GM18520 (cell line): ENCODE results near the gene CTTNBP2.
A peak's percentile ranks its signal among the peaks of the same experiment; 100 is the strongest.
"Not testable (repeated sequence)": the region's sequence is repeated elsewhere in the genome, so short reads cannot be mapped to it uniquely, and the experiment has no call there.

Source experiments
- ATAC-seq: cut with Tn5 transposase; IDR thresholded peaks from one replicate; pipeline ENCODE4 v1.9.1; 2021; ENCODE audit not compliant: unreplicated experiment

The CTTNBP2 gene

DNA sequence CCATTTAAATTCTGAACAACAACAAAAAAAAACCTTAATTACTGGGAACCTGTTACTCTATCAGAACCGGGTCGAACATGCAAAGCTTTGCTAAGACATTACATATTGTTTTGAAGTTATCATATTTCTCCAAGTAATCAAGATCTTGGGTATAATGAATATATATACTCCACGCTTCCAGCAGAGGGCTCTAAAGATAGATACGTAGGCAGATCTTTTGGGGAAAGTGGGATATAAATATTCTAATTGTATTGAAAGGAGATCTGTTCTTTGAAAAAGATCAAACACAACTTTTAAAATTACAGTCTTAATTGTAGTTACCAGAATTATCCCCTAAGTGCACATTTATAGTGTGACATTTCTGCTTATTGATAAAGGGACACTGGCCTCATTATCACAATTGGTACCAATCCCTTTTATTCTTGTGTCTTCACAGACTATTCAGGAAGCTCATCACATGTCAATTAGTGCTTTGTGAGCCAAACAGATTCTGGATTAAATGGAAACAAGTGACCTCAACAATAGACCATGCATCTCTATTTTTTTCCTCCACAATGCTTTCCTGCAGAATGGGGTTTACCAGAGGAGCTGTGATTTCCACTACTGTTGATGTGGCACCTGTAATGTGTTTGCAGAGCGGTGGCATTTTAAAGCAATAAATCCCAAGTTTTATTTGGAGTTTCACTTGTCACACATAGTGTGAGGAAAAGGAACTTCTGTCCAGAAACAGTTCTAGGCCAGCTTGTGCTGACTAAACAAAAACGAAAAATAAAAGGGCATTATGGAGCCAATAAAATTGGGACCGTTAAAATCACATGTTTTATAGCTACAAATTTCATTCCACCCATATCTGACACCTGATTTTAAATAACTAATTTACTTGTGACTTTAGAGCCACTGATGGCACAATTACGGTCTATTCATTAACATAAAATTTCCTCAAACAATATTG, 122.4 kb downstream of the CTTNBP2 start:
- ATAC-seq: no peak

DNA sequence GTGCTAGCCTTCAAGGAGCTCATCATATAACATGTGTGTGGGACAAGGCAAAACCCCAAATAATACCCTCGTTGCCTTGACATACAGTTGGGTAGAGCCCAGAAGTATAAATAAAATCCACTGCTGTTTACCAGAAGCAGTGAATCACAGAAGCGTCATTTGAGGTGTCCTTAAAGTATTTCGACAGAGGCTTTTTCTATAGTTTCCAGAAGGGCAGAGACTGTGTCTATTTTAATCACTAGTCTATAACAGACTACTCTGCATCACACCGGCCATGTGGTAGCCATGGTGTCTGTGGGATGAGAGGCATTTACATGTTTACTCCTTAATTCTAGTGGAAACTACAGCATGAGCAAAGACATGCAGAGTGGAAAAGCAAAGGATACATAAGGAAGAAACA, 131.3 kb downstream of the CTTNBP2 start:
- no peak for ATAC-seq

DNA sequence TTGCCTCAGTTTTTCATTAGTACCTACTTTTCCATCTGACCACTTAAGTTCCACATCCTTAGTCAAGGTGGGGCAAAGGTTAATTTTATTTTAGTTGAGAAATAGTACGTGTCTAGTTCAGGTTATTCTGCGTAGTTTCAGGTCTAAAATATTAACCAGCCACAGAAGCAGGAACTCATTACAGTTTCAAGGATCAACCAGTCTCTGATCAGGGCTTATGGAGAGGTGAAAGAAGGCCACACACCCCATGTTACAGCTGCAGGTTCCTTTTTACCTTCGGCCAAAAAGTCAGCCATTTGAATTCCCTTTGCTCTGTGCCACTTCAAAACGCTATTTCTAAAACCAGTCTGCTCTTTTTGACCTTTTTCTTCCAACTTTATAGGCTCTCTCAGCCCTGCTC, 134.2 kb downstream of the CTTNBP2 start:
- no peak for ATAC-seq

DNA sequence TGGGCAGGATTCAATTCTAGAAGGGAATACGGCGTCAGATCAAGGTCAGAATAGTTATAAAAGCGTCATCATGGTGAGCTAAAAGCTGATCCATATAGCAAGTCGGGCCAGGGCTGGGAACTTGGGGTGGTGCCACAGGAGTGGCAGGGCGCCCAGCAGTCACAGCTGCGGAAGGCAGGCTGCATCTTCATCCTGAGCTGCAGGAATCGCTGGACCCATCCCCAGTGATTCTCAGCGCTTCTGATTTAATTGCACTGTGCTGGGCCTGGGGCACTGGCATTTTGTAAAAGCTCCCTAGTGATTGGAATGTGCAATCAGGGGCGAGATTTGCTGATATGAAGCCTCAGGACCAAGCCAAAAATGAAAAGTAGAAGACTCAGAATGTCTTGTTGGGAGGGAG, 135.3 kb downstream of the CTTNBP2 start:
- no peak for ATAC-seq

DNA sequence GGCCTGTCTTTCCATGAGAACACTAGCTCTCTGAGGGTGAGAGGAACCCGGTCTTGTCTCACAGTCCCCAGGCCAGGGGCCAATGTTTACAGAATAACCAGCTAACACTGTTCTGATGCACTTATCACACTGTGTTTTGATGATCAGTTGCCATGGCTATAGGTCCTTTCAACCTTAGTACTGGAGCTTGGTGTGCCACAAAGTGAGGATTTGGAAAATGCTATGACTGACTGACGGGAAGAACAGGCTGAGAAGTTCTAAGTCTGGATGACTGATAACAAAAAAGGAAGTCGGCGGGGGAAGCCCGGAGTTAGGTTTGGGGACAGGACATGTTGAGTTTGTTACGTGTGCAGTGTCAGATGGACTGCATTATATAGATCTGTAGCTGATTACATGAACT, 141.8 kb downstream of the CTTNBP2 start:
- peak; percentile 84 for ATAC-seq

DNA sequence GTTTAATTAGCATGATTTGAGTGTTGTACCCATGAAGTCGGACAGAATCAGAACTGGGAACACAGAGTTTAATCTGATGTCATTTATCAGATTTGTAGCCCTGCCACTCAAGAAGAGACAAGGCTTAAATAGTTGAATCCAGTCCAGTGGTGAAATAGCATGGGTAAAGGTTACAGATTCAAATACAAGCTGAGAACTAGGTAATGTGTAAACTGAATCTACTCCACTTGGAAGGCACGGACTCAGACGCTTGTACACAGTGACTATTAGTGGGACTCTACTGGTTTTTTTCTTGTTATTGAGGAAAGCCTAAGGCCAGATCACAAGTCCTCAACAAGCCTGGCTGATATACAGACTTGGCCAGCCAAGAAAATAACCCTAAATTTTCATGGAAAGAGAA, 142.9 kb downstream of the CTTNBP2 start:
- ATAC-seq: no peak

DNA sequence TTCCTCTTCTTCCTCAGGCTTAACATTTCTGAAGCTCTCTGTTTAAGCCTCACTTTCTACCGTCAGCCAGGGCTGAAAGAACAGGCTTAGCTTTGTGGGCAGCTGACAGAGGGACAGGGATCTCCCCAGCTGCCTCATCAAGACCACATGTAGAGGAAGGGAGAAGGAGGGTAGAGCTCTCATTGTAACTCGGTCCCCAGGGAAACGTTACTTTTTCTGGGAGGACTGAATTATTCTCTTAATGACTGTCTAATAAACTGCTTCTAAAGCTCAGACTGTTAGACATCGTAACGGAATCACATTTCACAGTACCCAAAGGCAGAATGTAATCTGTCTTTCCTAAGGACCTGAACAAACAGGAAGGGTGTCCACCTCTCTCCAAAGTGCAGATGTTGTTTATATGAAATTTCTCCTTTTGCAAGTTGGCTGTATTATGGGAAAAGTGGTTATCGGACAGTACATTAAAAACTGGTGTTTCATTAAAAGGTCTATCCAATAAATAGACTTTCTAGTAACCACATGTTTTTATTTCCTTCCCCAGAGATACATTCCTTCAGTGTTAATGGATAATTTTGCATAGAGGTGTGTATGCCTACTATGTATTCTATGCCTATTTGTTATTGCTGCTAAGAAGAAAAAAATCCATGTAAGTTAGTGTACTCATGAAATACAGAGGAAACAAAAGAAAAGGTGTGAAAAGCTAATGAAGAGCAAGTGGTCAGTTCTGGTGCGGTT, 144.2 kb downstream of the CTTNBP2 start:
- peak; percentile 56 for ATAC-seq

DNA sequence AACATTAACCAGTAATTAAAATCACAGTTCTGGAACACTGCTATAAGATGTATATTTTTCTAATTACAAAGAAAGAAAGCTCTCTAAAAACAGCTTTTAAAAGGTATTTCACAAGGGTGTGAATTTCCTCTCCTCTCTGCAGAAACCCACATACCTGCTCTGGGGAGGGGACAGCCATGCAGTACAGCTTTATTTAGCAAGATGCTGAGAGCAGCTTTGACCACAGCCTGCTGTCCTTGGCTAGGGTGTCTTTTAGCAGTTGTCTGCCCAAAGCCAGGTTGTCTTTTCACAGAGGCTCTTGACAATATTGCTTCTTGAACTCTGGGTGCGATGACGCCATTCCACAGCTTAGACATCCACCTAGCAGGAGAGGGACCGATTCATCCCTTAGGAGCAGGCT, 148.3 kb downstream of the CTTNBP2 start:
- no peak for ATAC-seq

DNA sequence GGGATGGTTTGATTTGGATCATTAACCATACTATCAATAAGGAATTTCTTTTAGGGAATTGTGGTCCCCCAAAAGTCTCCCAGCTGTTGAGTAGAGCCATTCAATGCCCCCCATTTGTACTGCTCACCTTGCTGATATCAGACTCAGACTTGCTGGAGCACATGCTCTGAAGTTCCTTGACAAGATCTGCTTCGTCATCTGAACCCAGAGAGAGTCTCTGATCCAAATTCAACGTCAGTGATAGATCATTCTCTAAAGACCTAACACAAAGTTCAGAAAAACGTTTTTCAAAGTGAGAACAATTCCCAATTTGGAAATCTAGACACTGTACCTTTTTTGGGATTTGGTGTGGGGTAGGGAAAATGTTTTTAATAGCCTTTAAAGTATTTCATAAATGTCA, 153.9 kb downstream of the CTTNBP2 start:
- ATAC-seq: no peak

DNA sequence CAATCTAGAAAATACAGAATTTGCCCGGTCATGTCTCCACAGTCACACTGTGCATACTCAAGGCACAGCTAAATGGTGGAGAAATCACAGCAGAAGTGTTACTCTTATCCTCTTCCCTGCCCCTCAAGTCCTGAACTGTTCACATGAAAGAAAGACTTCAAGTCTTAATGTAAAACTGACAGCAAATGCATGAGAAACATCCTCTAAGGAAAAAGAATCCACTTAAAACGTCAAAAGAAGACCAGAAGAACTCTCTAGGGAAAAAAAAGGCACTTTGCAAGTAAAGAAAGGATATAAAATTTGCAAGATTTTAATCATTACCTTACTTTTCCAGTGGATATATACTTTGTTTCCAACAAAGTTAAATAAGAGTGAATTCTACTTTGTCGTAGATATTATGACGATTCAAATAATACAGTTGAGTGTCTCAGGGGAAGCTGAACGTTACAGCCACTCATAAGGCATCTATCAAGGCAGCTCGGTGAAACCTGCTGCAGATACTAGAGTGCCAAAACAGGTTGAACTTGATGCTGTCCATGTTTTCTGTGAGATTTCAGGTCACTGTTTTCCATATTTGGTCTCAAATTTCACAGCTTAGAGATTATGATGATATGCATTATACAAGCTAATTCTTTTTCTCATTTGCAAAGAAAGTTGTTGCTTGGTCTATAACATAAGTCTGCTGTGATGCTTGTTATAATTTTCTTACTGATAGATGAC, 155.0 kb downstream of the CTTNBP2 start:
- ATAC-seq: no peak

DNA sequence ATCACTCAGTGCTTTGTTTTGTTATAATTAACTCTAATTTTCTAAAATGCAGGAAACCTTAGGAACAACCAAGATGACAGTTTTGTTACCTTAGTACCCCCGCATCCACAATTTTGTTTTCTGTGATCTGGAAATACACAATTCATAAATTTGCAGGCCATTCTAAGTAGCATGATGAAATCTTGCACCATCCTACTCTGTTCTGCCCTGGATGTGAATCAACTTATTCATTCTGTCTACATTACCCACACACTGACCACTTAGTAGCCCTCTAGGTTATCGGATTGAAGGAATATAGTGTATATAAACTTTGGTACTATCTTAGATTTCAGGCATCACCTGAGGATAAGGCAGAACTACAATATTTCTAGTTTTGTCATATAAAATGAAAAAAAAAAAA, 155.9 kb downstream of the CTTNBP2 start:
- no peak for ATAC-seq

DNA sequence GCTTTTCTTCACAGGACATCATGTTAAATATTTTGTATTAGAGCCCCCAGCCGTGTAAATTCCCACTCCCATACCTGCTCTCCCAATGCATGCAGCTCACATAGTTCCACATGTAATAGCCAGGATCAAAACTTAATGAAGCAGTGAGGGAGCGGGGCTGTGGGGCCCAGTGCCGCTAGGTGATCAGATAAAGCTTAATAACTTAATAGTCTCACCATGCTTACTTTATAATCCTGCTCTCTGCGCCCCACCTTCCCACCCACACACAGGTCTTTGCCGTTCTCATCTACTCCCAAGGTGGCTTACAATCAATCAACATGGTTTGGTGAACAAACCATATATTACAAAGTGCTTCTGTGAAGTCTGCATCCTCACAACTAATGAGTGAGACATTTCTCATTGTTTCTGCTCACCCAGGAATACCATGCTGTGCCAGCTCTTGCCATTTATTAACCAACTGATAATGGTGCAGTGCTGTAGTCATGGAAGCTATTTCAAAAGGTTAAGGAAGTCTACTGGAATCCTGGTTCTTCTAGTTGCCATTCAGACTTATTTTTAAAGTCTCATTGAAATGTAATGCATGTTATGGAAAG, 156.4 kb downstream of the CTTNBP2 start:
- no peak for ATAC-seq

DNA sequence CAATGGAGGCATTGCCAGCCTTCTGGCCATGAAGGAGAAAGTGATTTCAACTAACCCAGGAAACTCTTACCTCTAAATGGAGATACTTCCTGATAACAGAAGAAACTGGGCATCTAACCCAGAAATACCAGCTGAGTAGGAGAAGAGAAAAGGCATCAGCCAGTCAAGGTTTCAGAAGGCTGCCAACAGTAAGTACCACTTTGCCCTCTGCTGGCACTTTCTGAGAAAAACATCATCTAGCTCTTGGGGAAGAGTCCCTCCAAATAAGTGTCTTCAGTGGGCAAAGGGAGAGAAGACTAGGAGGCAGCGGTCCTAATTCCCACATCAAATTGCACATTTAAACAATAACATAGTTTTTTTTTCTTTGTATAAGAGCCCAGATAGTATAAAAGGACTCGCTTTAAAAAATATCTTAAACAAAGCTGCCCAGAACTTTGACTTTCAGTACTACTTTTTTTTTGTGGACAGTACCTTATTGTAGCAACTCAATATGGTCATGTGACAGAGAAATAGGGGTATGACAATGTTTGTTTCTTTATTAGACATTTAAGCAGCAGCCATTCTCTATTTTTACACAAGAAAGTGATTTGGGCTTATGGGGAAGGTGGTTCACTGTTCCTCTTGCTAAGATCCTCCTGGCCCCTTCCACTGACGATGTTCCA, 157.3 kb downstream of the CTTNBP2 start:
- peak; percentile 76 for ATAC-seq

DNA sequence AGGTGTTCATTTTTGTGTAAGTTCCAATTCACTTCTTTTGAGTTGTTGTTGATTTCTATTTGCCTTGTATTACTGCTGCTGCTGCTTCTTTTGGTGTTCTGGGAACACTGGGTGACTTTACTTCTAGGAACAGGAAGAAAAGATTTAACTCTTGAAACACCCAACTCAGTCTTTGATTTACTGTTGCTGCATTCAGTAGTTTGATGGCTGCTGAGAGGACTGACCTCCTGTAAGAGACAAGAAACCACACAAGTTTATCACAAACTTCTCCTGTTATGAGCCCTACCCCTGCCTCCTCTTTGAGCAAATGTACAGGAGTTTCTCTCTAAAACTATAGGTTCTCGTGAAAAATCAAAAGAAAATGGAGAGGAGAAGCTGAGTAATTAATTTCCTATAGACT, 161.7 kb downstream of the CTTNBP2 start:
- no peak for ATAC-seq

DNA sequence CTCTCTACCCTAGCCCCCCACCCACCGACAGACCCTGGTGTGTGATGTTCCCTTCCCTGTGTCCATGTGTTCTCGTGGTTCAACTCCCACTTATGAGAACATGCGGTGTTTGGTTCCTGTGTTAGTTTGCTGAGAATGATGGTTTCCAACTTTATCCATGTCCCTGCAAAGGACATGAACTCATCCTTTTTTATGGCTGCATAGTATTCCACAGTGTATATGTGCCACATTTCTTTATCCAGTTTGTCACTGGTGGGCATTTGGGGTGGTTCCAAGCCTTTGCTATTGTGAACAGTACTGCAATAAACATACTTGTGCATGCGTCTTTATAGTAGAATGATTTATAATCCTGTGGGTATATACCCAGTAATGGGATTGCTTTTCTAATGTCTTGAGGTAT, 165.1 kb downstream of the CTTNBP2 start:
- ATAC-seq: not testable (repeated sequence)

DNA sequence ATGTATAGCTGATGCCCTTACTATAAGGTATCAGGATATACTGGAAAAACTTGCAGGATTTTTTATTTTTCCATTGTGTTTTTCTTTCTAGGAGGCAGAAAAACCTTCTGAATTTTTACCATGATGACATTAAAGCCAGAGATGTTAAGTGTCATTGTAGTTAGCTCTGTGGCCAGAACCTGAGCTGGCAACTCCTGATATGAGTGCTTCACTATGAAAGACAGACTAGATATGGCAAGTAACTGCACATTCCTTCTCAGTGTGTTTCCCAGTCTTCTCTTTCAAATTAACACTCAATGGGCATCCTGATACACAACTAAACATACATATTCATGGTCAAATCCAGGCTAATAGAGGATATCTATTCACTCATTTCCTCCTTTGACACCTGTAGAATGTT, 166.2 kb downstream of the CTTNBP2 start:
- ATAC-seq: no peak

DNA sequence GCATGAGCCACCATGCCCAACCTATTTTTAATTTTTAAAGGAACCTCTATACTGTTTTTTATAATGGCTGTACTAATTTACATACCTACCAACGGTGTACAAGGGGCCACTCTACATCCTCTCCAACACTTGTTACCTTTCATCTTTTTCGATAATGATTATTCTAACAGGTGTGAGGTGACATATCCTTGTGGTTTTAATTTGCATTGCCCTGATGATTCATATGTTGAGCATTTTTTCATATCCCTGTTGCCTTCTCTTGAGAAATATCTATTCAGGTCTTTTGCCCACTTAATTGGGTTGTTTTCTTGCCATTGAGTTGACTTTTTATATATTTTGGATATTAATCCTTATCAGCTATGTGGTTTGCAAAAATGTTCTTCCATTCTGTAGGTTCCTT, 167.0 kb downstream of the CTTNBP2 start:
- ATAC-seq: no peak

DNA sequence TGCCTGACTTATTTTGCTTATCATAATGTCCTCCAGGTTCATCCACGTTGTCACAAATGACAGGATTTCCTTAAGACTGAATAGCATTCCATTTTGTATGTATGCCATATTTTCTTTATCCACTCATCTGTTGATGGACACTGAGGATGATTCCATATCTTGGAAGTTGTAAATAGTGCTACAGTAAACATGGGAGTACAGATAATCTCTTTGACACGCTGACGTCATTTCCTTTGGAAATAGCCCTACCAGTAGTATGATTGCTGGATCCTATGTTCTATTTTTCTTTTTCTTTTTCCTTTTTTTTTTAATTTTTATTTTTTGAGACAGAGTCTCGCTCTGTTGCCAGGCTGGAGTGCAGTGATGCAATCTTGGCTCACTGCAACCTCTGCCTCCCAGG, 167.6 kb downstream of the CTTNBP2 start:
- no peak for ATAC-seq

DNA sequence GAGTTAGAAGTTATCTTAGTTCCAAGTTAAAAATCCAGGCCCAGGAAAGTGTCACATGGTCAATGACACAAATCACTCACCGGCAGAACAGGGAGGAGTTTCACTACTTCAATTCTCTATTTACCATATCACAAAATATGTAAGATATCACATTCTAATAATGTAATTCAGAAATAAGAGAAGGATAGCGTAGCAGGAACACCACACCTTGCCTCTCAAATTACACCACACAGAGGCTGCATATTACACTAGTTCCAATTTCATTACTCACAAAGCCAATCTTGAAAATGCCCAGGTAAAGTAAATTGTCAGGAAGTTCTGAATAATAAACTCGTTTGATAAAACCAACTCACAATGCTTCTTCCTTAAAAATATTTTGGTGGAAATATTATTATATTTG, 169.2 kb downstream of the CTTNBP2 start:
- no peak for ATAC-seq

DNA sequence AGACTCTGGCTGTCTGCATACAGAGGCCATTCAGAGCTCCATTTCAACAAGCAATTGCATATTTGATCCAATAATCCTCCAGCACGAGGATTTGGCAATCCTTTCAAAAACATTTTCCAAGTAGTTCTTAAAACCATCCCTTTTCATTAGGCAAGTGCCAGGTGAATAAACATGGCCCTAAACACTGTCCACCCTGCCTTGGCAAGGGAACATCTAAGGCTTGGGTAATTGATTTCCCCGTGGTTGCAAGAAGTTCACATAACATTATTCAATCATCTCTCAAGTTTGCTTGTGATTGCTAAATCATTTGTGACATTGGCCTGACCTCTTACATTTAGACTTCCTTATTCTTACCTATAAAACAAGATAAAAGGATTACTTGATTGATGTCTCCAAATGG, 175.2 kb downstream of the CTTNBP2 start:
- no peak for ATAC-seq

DNA sequence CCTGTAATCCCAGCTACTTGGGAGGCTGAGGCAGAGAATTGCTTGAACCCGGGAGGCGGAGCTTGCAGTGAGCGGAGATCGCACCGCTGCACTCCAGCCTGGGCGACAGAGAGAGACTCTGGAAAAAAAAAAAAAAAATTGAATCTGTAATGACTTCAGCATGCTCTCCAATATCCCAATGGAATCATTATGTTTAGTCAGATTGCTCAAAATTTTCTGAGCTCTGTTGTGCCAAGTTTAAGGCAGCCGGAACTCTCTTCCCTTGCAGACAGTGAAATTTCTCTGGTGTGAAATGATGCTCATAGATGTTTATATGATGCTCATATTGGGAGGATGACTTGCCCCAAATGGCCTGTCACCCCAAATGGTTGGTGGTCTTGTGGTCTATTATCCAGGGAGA, 180.9 kb downstream of the CTTNBP2 start:
- ATAC-seq: no peak
